Measurements from ENCODE around the gene PKP4. TPM values are rescaled to one million over a fixed set of nuclear protein-coding genes. Genes with fewer than 3 reads are reported as not detected.

The PKP4 gene
- total RNA-seq, 1 donor from 2014 or later, result 83.9 TPM

- no peak overlapping the region for H3K27ac Mint-ChIP-seq
- peaks cover 2% of the 10 kb centered on the region for H3K27me3 Mint-ChIP-seq (ENCODE audit: insufficient read depth, low read depth)
- Histone ChIP-seq H3K27ac (no peak overlapping the region), H3K4me2 (no peak overlapping the region), H3K4me3 (no peak overlapping the region), H3K36me3 (no peaks in the 10 kb centered on the region), H2AFZ (replicated peaks) (no peak overlapping the region), H3K4me1 (no peaks in the 10 kb centered on the region), H3K9ac (no peak overlapping the region), H3K27me3 (no peaks in the 10 kb centered on the region), H4K20me1 (ENCODE audit: low read depth) (peaks cover 7% of the 10 kb centered on the region), H3K9me3 (ENCODE audit: low read depth) (no peaks in the 10 kb centered on the region), H3K79me2 (ENCODE audit: low read depth) (no peaks in the 10 kb centered on the region), H3F3A (ENCODE audit: low read depth) (no peaks in the 10 kb centered on the region)
- DNase-seq (ENCODE audit: low spot score), result no peak
- peaks cover 7% of the 10 kb centered on the region for H3K36me3 Mint-ChIP-seq
- no peaks in the 10 kb centered on the region for H3K4me1 Mint-ChIP-seq
- H3K4me3 Mint-ChIP-seq, result no peak overlapping the region
- H3K9me3 Mint-ChIP-seq, result no peaks in the 10 kb centered on the region
- no peak for TF ChIP-seq EZH2 (IDR thresholded peaks at IDR 0.05)
- TF ChIP-seq EZH2phosphoT487 (IDR thresholded peaks at IDR 0.05), result no peak
- no peak for TF ChIP-seq CTCF (IDR thresholded peaks at IDR 0.05)
Measured at GRCh38 chr2:158603986-158604385, 147.2 kb downstream of the PKP4 start.

GRCh38 chr2:158610059-158610458 lies 153.3 kb downstream of the PKP4 start:
- Histone ChIP-seq H4K20me1 (ENCODE audit: low read depth) (no peaks in the 10 kb centered on the region), H3K9me3 (ENCODE audit: low read depth) (no peaks in the 10 kb centered on the region), H3K36me3 (no peaks in the 10 kb centered on the region), H3K27ac (no peak overlapping the region), H3F3A (ENCODE audit: low read depth) (no peaks in the 10 kb centered on the region), H3K79me2 (ENCODE audit: low read depth) (no peaks in the 10 kb centered on the region), H2AFZ (replicated peaks) (no peak overlapping the region), H3K9ac (no peak overlapping the region), H3K4me2 (no peak overlapping the region), H3K4me3 (no peak overlapping the region), H3K27me3 (no peaks in the 10 kb centered on the region), H3K4me1 (peaks cover 4% of the 10 kb centered on the region)
- Mint-ChIP-seq H3K27ac (no peak overlapping the region), H3K27me3 (ENCODE audit: insufficient read depth, low read depth) (no peaks in the 10 kb centered on the region), H3K4me1 (no peaks in the 10 kb centered on the region), H3K36me3 (peaks cover 2% of the 10 kb centered on the region), H3K4me3 (no peak overlapping the region), H3K9me3 (no peaks in the 10 kb centered on the region)
- no peak for DNase-seq (ENCODE audit: low spot score)
- no peak for TF ChIP-seq CTCF (IDR thresholded peaks at IDR 0.05)

- no peaks in the 10 kb centered on the region for H3K9me3 ChIP-seq (ENCODE audit: low read depth)
- H3K9ac ChIP-seq, result no peak overlapping the region
- TF ChIP-seq CTCF (IDR thresholded peaks at IDR 0.05) (no peak), EZH2 (IDR thresholded peaks at IDR 0.05) (no peak), EZH2phosphoT487 (IDR thresholded peaks at IDR 0.05) (no peak)
- Mint-ChIP-seq H3K27me3 (ENCODE audit: insufficient read depth, low read depth) (no peaks in the 10 kb centered on the region), H3K4me3 (no peak overlapping the region), H3K36me3 (peaks cover 16% of the 10 kb centered on the region), H3K27ac (no peak overlapping the region), H3K9me3 (no peaks in the 10 kb centered on the region), H3K4me1 (no peaks in the 10 kb centered on the region)
- no peak overlapping the region for H3K4me3 ChIP-seq
- no peaks in the 10 kb centered on the region for H3K36me3 ChIP-seq
- no peak for DNase-seq (ENCODE audit: low spot score)
- H2AFZ ChIP-seq (replicated peaks), result no peak overlapping the region
- H3K4me2 ChIP-seq, result no peak overlapping the region
- no peaks in the 10 kb centered on the region for H3K79me2 ChIP-seq (ENCODE audit: low read depth)
- peaks cover 8% of the 10 kb centered on the region for H3K4me1 ChIP-seq
- H3K27ac ChIP-seq, result no peak overlapping the region
- H4K20me1 ChIP-seq (ENCODE audit: low read depth), result no peaks in the 10 kb centered on the region
- no peaks in the 10 kb centered on the region for H3F3A ChIP-seq (ENCODE audit: low read depth)
- H3K27me3 ChIP-seq, result no peaks in the 10 kb centered on the region
Measured at GRCh38 chr2:158616480-158617000, 159.8 kb downstream of the PKP4 start.
